Cardiac muscle cell (in vitro differentiated cells and primary cell): ENCODE data around the gene JKAMP. TPM values are rescaled to one million over a fixed set of nuclear protein-coding genes. Genes with fewer than 3 reads are reported as not detected.
A peak's percentile ranks its signal among the peaks of the same experiment; 100 is the strongest.

Experiments used
- DNase-seq, 2 donors: peaks; one replicate each; pipeline versions ENCODE4 v3.0.0 to v3.0.0-alpha.2; 2010 to 2017; ENCODE audit warnings: low read depth in 1 of 2, low spot score in 1 of 2
- H3K27ac ChIP-seq: fragments of 200-600 bp; sonication (generic); 2 replicates; pipeline ENCODE4 v1.5.1; 2016
- H3K27me3 ChIP-seq: fragments of 200-600 bp; sonication (generic); 2 replicates; pipeline ENCODE4 v1.6.0; 2016; ENCODE audit warnings: control low read depth
- H3K36me3 ChIP-seq: fragments of 200-600 bp; sonication (generic); 2 replicates; pipeline ENCODE4 v1.5.1; 2016; ENCODE audit warnings: control low read depth
- H3K4me1 ChIP-seq: fragments of 200-600 bp; sonication (generic); 2 replicates; pipeline ENCODE4 v1.8.1; 2017; ENCODE audit warnings: low read depth, mild to moderate bottlenecking, mixed run types
- H3K4me3 ChIP-seq: fragments of 200-600 bp; sonication (generic); 2 replicates; pipeline ENCODE4 v1.5.1; 2016; ENCODE audit warnings: mild to moderate bottlenecking
- H3K9me3 ChIP-seq: fragments of 200-600 bp; sonication (generic); 2 replicates; pipeline ENCODE4 v1.5.1; 2017; ENCODE audit warnings: low read depth, mild to moderate bottlenecking, control low read depth
- CTCF ChIP-seq: IDR thresholded peaks from 2 replicates; pipeline ENCODE4 v1.5.1; 2012; ENCODE audit warnings: low read depth, mild to moderate bottlenecking, low read length
- polyA plus RNA-seq: library from polyadenylated mRNA; unstranded; fragments of >200 nt; fragmentation: Nextera tagmentation; extraction: Ambion mirVana; gene quantifications from 2 replicates; pipeline ENCODE4 v1.2.1, GENCODE V29; 2016
- total RNA-seq: library from RNA; depleted of rRNA; stranded (reverse); fragments of >200 nt; gene quantifications from 2 replicates; pipeline ENCODE4 v1.2.3, GENCODE V29; 2016

JKAMP gene
- total and polyA plus RNA-seq, 2 experiments from 2014 or later = 52.0 to 77.3 TPM

DNA sequence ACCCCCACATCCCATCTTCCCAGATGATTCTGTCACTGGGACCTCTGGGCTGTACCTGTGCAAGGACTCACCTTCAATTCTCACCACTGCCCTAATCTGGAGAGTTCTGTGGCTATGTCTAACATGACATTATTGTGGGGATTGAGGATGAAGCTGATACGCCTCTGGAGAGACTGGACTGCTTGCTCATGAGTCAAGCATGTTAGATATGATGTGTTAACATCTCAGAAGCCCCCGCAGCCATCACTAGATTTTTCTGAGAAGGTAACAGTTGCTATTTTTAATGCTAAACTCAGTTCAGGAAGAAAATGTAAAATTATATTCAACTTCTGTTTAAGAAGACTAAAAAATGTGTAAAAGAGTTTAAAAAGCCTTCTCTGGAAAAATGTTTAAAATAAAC, 25.7 kb downstream of the JKAMP start:
- no peaks in the 10 kb centered on the region for H3K36me3 ChIP-seq
- DNase-seq = no peak
- no peak overlapping the region for H3K27ac ChIP-seq
- no peak for TF ChIP-seq CTCF
- H3K4me1 ChIP-seq = no peaks in the 10 kb centered on the region
- H3K9me3 ChIP-seq = no peaks in the 10 kb centered on the region
- no peaks in the 10 kb centered on the region for H3K27me3 ChIP-seq
- no peak overlapping the region for H3K4me3 ChIP-seq

- Histone ChIP-seq H3K27ac (no peak overlapping the region), H3K27me3 (no peaks in the 10 kb centered on the region), H3K9me3 (no peaks in the 10 kb centered on the region), H3K4me1 (no peaks in the 10 kb centered on the region), H3K36me3 (no peaks in the 10 kb centered on the region), H3K4me3 (no peak overlapping the region)
- DNase-seq = no peak
- TF ChIP-seq CTCF = no peak
These were observed 26.6 kb downstream of the JKAMP start for GRCh38 chr14:59510966-59511365.

- Histone ChIP-seq H3K27me3 (no peaks in the 10 kb centered on the region), H3K9me3 (no peaks in the 10 kb centered on the region), H3K4me1 (no peaks in the 10 kb centered on the region), H3K4me3 (no peak overlapping the region), H3K36me3 (no peaks in the 10 kb centered on the region), H3K27ac (no peak overlapping the region)
- TF ChIP-seq CTCF = peak; percentile 61
- peak; percentile 15 to 40 for DNase-seq
These were observed 27.7 kb downstream of the JKAMP start for GRCh38 chr14:59511916-59512575.

GRCh38 chr14:59520224-59520623, 35.9 kb downstream of the JKAMP start:
- Histone ChIP-seq H3K27me3 (no peaks in the 10 kb centered on the region), H3K4me1 (no peaks in the 10 kb centered on the region), H3K9me3 (peaks cover 2% of the 10 kb centered on the region), H3K4me3 (no peak overlapping the region), H3K36me3 (no peaks in the 10 kb centered on the region), H3K27ac (no peak overlapping the region)
- no peak for TF ChIP-seq CTCF
- no peak for DNase-seq

GRCh38 chr14:59529189-59529588, 44.9 kb downstream of the JKAMP start:
- Histone ChIP-seq H3K4me3 (no peak overlapping the region), H3K4me1 (peaks cover under 1% of the 10 kb centered on the region), H3K27me3 (no peaks in the 10 kb centered on the region), H3K9me3 (no peaks in the 10 kb centered on the region), H3K36me3 (no peaks in the 10 kb centered on the region), H3K27ac (no peak overlapping the region)
- no peak for DNase-seq
- no peak for TF ChIP-seq CTCF
